K562 treated with DMSO at 1 percent for 4 hours (cell line): ENCODE results near the gene PRDX5. TPM values are rescaled to one million over a fixed set of nuclear protein-coding genes. Genes with fewer than 3 reads are reported as not detected.

Experiments used
- total RNA-seq: library from RNA; unstranded; fragments of 300-600 nt; gene quantifications from 2 replicates; pipeline ENCODE4 v1.2.3, GENCODE V29; 2022; ENCODE audit not compliant: insufficient read depth

PRDX5 gene
- 455 and 541 TPM in 2 replicates for total RNA-seq

GRCh38 chr11:64317961-64318765 is at the start of gene PRDX5:
Gene PRDX5 (plus strand): TSS chr11:64318121. CDS start chr11:64318216, 95 bp downstream.

DNA sequence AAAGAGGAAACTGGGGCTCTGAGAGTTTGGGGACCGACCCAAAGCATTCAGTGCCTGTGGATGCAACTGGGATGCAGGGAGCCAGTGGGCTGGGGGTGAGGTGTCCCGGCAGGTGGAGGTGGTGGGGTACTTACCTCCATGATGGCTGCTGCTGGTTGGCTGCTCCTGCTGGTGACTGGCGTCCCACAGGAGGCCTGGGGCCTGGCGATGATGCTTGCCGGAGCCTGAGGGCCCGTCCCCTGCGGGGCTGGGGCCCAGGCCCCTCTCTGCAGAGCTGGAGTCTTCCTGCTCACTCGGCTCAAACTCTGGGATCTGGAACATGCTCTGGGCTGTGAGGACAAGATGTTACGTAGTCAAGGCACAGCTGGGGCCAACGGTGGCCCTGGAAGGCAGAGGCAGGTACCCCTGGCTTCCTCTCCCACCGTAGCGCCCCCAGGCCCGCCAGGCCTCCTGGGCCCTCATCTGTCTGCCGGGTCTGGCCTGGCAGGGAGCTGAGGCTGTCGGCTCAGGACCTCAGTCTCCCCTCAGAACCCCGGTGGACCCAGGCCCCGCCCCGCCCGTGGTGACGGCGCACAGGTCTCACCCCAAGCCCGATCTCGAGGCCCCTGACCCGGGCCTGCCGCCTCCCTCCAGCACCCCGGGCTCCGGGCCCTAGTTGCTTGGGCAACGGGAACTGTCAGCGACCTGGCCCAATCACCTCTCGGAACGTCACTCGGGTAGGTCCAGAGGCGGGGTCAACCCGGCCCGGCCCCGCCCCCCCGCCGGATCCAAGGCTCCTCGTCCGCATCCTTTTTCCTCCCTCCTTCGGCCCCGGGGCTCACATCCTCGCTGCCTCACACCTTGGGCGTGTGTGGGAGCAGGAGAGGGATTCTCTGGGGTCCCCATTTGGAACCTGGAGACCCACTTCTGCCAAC is 33.6 kb upstream of the PRDX5 start, which contains the start of gene BAD:
TSS of gene BAD (minus strand) at position 618 of the 914 bp plus-strand sequence. CDS start at position 321, 297 bp downstream.

DNA sequence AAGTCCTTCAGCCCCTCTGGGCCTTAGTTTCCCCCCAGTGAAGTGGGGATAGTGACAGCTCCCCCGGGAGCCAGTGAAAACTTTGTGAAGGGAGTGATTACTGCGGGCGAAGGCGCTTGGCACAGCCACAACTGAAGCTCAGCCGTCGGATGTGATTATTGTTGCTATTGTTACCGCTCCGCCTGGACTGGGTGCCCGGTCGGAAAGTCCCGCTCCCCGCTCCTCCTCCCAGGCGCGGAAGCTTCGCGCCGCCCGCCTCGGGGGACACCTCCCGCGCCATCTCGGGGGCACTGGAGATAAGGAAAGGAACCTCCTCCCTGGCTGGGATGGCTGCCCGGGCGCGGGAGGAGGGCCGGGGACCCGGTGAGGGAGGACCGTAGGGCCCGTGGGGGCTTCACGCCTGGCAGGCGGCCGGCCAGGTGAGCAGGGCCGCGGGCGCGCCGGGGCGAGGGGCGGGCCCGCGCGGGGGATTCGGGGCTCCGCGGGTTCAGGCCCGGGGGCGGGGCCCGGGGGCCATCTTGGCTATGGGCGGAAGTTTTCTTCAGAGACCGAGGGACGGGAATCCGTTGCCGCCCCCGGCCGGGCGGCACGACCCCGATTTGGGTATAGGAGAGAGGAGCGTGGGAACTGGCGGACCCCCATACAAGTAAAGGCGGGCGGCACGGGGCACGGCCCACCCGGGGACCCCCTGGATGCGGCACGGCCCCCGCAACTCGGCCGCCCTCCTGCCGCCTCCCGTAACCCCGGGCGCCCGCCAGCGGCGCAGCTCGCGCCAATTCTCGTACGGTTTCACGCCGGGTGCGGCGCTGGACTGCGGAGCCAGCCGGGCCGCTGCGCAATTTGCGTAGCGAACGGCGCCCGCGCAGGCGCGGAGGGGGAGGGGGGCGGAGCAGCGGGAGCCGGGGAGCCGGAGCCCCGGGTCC is 32.7 kb upstream of the PRDX5 start, which contains the start of gene GPR137:
TSS of gene GPR137 (plus strand) at position 887 of the 923 bp plus-strand sequence. CDS start 677 bp downstream, outside the sequence.

DNA sequence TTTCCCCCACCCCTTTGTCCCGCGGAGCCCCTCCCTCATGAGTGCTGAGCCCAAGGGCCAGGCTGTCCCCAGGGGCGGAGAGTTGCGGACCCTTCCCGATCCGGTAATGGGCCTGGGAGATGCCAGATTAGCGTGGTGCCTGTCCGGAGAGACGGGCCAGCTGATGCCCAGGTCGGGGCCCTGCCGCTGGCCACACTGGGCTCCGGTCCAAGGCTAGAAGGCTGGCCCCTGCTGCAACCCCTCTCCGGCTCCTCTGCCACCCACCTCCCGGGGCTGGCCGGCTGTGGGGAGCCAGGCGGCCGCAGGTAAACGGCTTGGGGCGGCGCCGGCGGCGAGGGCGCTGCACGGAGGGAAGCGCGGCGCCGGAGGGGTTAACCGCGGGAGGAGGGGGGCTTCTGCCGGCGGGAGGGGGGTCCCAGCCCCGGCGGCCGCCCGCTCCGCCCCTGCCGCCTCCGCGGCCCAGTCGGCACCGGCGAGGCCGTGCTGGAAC is 26.6 kb upstream of the PRDX5 start, which contains the start of gene KCNK4:
TSS of gene KCNK4 (plus strand) at position 41 of the 490 bp plus-strand sequence. CDS start 1,717 bp downstream, outside the sequence.

DNA sequence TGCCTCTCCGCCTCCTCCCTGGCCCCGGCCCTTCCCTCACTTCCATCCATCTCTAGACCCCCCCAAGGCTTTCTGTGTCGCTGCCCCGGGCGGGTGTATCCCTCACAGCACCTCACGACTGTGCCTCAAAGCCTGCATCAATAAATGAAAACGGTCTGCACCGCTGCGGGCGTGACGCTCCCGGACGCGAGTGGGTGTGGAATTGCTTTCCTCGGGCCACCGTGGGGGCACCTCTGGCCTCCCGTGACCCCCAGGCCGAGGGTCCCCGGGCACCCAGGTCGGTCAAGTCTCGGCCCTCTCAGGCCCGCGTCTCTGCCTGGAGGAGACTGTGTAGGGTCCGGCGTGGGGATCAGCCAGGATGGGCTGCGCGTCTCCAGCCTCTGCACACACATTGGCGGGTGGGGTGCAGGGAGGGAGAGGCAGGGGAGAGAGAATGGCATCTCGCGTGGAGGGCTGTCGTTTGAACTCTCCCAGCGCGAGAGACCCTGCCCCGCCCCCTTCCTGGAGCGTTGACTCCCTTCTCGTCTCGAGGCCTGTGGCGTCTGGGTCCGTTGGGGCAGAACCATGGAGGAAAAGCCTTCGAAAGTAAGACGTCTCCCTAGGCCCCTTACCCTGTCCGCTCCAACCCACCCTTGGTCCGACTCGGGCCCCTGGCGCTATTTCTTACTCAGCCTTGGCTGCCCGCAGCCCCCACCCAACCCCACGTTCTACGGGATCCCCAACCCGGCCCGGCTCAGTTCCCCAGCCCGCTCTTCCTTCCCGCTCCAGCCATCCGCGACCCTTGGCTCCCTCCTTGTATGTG is 17.9 kb upstream of the PRDX5 start, which contains the start of gene CATSPERZ:
TSS of gene CATSPERZ (plus strand) at position 512 of the 802 bp plus-strand sequence. CDS start at position 565, 53 bp downstream.

GRCh38 chr11:64305075-64305690 is 12.7 kb upstream of the PRDX5 start, which contains the start of gene ESRRA:
Gene ESRRA (plus strand): TSS chr11:64305524. CDS start chr11:64307180, 1,656 bp downstream.

GRCh38 chr11:64317325-64317960 is 478 bp upstream of the PRDX5 start, which contains the start of gene TRMT112:
Gene TRMT112 (minus strand): TSS chr11:64317559. CDS start chr11:64317526, 33 bp downstream.

DNA sequence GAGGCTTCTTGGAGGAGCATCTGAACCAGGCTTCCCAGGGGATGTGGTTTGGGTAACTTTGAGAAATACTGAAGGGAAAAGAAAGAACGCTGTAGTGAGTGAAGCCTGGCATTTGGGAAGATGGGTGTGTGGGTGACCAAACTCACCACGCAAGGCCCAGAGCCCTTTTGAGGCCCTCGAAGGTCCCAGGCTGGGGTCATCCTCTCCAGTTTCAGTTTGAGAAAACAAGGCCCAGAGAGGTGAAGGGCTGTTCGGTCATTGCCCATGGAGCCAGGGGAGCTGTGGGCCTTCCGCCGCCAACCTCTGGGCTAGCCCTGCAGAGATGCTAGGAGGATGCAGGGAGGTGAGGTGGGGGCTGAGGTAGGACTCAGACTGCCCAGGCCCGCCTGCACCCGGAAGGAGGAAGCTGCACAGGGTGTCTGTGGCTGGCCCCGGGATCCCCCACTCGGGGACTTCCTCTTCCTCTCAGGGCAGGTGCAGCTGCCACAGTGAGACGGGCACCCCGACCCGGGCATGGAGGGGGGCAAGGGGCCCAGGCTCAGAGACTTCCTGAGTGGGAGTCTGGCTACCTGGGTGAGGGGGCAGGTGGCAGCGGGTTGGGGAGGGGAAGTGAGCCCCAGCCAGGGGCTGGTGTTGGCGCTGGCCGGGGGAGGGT is 22.0 kb downstream of the PRDX5 start, which contains the start of gene CCDC88B:
TSS of gene CCDC88B (plus strand) at position 451 of the 655 bp plus-strand sequence. CDS start at position 514, 63 bp downstream.

DNA sequence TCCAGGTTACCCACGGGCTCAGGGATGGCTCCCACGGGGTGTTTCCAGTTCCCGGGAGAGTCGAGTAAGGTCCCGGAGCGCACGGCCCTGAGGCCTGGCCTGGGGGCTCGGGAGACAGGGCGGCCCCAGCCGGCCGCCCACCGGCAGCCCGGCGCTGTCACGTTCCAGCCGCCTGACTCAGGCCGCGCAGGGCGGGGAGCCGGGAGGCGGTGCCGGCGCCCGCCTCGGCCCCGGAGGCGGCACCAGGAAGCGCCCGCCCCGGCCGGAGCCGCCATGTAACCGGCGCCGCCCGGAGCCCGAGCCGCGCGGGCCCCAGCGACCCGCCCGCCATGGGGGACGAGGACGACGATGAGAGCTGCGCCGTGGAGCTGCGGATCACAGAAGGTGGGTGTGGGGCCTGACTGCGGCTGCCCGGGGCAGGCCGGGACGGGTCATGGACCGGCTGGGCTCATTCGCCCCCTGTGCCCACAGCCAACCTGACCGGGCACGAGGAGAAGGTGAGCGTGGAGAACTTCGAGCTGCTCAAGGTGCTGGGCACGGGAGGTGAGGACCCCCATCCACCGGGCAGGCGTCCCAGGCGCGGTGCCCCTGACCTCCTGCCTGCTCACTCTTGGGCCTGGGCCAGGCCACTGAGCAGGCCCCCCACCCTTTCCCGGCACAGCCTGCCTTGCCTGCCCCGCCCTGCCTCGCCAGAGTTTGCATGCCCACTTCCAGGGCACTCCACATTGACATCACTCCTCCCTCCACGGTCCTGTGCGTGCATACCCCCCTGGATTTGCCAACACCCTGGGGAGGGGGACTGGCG is 41.2 kb downstream of the PRDX5 start, which contains the start of gene RPS6KA4:
TSS of gene RPS6KA4 (plus strand) at position 256 of the 805 bp plus-strand sequence. CDS start at position 330, 74 bp downstream.

Other genes starting within 250 kb of the PRDX5 start
- gene MACROD1, start 152.0 kb upstream of the PRDX5 start, total RNA-seq: 126 and 144 TPM in 2 replicates
- 278 and 310 TPM in 2 replicates for gene STIP1, start 131.9 kb upstream of the PRDX5 start, total RNA-seq
- 227 and 242 TPM in 2 replicates for gene FERMT3, start 111.4 kb upstream of the PRDX5 start, total RNA-seq
- gene TRPT1, start 91.9 kb upstream of the PRDX5 start, total RNA-seq: 29.0 and 32.8 TPM in 2 replicates
- gene NUDT22, start 91.8 kb upstream of the PRDX5 start, total RNA-seq: 68.2 and 78.4 TPM in 2 replicates
- 68.1 and 69.1 TPM in 2 replicates for gene DNAJC4, start 87.6 kb upstream of the PRDX5 start, total RNA-seq
- 119 and 133 TPM in 2 replicates for gene VEGFB, start 83.5 kb upstream of the PRDX5 start, total RNA-seq
- gene FKBP2, start 77.0 kb upstream of the PRDX5 start, total RNA-seq: 112 and 126 TPM in 2 replicates
- 211 and 214 TPM in 2 replicates for gene PPP1R14B, start 71.2 kb upstream of the PRDX5 start, total RNA-seq
- gene PLCB3, start 66.6 kb upstream of the PRDX5 start, total RNA-seq: 26.1 and 27.4 TPM in 2 replicates
- gene BAD, start 33.5 kb upstream of the PRDX5 start, total RNA-seq: 77.3 and 77.9 TPM in 2 replicates
- gene GPR137, start 32.3 kb upstream of the PRDX5 start, total RNA-seq: 38.8 and 45.2 TPM in 2 replicates
- gene KCNK4, start 26.8 kb upstream of the PRDX5 start, total RNA-seq: not detected in 2 replicates
- gene CATSPERZ, start 17.8 kb upstream of the PRDX5 start, total RNA-seq: 6.3 and 7.1 TPM in 2 replicates
- gene ESRRA, start 12.6 kb upstream of the PRDX5 start, total RNA-seq: 78.5 and 98.4 TPM in 2 replicates
- 319 and 411 TPM in 2 replicates for gene TRMT112, start 562 bp upstream of the PRDX5 start, total RNA-seq
- 19.2 and 19.4 TPM in 2 replicates for gene CCDC88B, start 22.1 kb downstream of the PRDX5 start, total RNA-seq
- gene RPS6KA4, start 41.0 kb downstream of the PRDX5 start, total RNA-seq: 25.4 and 30.5 TPM in 2 replicates
- gene SLC22A11, start 237.8 kb downstream of the PRDX5 start, total RNA-seq: not detected in 2 replicates